ENCODE results near the gene CALN1.
"Not testable (repeated sequence)": the region's sequence is repeated elsewhere in the genome, so short reads cannot be mapped to it uniquely, and the experiment has no call there.

CALN1 gene

GRCh38 chr7:71775648-71776047 lies 636.5 kb downstream of the CALN1 start:
- DNase-seq = no peak

- no peak for DNase-seq
These were observed 639.4 kb downstream of the CALN1 start for GRCh38 chr7:71772779-71773178.

DNA sequence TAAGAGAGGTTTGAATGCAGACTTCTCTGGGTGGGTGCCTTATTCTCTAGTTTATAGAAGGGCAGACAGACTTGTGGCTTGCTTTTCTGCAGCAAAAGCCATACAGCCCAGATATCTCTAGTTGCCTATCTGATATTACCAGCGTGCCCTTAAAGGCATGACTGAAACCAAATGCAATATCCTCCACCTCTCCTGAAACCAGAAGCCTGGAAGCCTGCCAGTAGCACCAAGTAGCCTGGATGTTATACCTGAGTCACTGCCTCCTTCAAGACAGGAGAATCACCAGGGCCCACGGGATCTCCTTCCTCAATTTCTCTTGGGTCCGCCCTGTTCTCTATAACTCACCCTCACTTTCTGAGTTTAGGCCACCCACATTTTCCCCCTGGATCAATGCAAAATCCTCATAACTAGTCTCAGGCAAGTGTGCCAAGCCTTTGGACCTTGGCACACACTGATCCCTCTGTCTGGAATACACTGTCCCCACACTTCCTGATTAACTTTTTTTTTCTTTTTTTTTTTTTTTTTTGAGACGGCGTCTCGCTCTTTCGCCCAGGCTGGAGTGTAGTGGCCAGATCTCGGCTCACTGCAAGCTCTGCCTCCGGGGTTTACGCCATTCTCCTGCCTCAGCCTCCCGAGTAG lies 641.8 kb downstream of the CALN1 start:
- no peak for DNase-seq

GRCh38 chr7:71769326-71769725 lies 642.8 kb downstream of the CALN1 start:
- no peak for DNase-seq

DNA sequence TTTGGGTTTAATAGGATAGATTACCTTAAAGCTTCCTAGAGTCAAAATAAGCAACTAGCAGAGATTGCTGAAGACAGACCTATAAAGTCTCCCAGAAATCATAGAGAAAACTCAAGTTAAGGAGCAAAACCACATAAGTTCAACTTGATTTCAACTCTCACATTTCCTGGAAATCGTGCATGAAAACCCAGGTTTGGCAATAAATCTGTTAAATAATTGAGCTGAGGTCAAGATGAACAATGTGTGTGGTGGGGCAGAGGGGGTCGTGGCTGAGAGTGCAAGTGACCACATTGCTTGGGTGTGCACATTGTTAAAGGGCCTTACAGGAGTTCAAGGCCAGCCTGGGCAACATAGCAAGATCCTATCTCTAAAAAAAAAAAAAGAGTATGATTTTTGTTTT lies 643.7 kb downstream of the CALN1 start:
- no peak for DNase-seq

- DNase-seq = no peak
These were observed 646.1 kb downstream of the CALN1 start for GRCh38 chr7:71766016-71766415.

GRCh38 chr7:71761336-71761735 lies 650.8 kb downstream of the CALN1 start:
- no peak for DNase-seq

GRCh38 chr7:71754828-71755227 lies 657.3 kb downstream of the CALN1 start:
- no peak for DNase-seq

- DNase-seq = no peak
These were observed 658.0 kb downstream of the CALN1 start for GRCh38 chr7:71753956-71754664.

DNA sequence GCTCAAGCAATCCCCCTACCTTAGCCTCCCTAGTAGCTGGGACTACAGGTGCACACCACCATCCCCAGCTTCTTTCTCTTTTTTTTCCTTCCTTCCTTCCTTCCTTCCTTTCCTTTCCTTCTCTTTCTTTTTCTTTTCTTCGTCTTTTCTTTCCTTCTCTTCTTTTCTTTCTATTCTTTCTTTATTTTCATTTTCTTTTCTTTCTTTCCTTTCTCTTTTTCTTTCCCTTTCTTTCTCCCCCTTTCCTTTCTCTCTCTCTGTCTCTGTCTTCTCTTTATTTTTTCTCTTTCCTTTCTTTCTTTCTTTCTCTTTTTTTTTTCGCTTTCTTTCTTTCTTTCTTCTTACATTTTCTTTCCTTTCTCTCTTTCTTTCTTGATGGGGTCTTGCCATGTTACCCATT lies 658.9 kb downstream of the CALN1 start:
- DNase-seq = no peak

GRCh38 chr7:71752171-71752935 lies 659.8 kb downstream of the CALN1 start:
- DNase-seq = no peak

GRCh38 chr7:71750290-71750689 lies 661.8 kb downstream of the CALN1 start:
- DNase-seq = no peak

- no peak for DNase-seq
These were observed 666.1 kb downstream of the CALN1 start for GRCh38 chr7:71746006-71746405.

GRCh38 chr7:71740174-71740560 lies 672.0 kb downstream of the CALN1 start:
- no peak for DNase-seq

GRCh38 chr7:71739520-71740173 lies 672.5 kb downstream of the CALN1 start:
- no peak for DNase-seq

DNA sequence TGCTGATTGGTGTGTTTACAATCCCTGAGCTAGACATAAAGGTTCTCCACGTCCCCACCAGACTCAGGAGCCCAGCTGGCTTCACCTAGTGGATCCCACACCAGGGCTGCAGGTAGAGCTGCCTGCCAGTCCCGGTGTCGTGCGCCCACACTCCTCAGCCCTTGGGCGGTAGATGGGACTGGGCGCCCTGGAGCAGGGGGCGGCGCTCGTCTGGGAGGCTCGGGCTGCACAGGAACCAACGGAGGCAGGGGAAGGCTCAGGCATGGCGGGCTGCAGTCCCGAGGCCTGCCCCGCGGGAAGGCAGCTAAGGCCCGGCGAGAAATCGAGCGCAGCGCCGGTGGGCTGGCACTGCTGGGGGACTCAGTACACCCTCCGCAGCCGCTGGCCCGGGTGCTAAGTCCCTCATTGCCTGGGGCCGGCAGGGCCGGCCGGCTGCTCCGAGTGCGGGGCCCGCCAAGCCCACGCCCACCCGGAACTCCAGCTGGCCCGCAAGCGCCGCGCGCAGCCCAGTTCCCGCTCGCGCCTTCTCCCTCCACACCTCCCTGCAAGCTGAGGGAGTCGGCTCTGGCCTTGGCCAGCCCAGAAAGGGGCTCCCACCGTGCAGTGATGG lies 674.1 kb downstream of the CALN1 start:
- not testable (repeated sequence) for DNase-seq

GRCh38 chr7:71735961-71736556 lies 676.1 kb downstream of the CALN1 start:
- DNase-seq = peak; percentile 24

DNA sequence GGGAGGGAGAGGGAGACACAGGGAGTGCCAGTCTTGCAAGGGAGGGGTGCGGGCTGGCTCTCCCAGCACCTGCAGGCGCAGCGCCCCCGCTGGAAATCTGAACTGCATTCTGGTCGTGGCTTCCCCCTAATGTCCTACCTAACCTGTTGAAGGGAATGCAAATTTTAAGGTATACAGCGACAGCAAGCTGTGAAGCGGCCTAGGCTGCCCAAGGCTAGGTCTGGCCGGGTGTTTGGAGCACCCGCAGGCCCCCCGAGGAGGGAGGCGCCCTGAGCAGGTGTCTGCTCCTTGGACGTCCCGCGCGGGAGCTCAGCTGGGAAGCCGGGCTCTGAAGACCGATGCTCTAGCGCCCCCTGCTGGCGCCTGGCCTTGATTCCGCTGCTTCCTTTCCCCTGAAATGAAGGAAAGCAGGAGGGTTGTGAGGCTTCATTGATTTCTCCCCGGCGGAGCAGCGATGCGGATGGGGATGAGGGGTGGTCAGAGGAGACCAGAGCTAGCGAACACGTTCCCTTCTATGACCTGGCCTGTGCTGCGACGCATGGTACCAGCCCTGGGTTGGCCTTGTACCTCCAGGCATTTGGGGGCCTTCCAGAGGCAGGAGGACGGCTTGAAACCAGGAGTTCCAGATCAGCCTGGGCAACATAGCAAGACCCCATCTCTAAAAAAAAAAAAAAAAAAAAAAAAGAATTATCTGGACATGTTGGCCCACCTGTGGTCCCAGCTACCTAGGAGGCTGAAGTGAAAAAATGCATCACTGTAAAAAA lies 678.8 kb downstream of the CALN1 start:
- DNase-seq = peak; percentile 53

GRCh38 chr7:71731740-71732139 lies 680.4 kb downstream of the CALN1 start:
- DNase-seq = no peak

Measured in activated CD4-positive, alpha-beta T cell treated with anti-CD3 and anti-CD28 coated beads, Interleukin-2, amount 50 U/mL, for 1 hour (primary cell).